Upper lobe of right lung (tissue), 1 donor: ENCODE measurements around the gene PPL. TPM values are rescaled to one million over a fixed set of nuclear protein-coding genes. Genes with fewer than 3 reads are reported as not detected.
A peak's percentile ranks its signal among the peaks of the same experiment; 100 is the strongest.

Source experiments
- ATAC-seq: fragments of 200-7000 bp; cut with Tn5 transposase; one replicate; pipeline ENCODE4 v1.9.1; 2020; ENCODE audit warnings: mild to moderate bottlenecking, moderate library complexity
- DNase-seq: peaks from one replicate; pipeline ENCODE4 v3.0.0-alpha.2; 2020
- H3K27ac ChIP-seq: fragments of 200-600 bp; one replicate; pipeline ENCODE4 v1.8.0; 2022
- H3K27me3 ChIP-seq: fragments of 200-600 bp; one replicate; pipeline ENCODE4 v1.8.0; 2022; ENCODE audit warnings: mild to moderate bottlenecking
- H3K36me3 ChIP-seq: fragments of 200-600 bp; one replicate; pipeline ENCODE4 v1.8.0; 2022
- H3K4me1 ChIP-seq: fragments of 200-600 bp; one replicate; pipeline ENCODE4 v1.8.0; 2022
- H3K4me3 ChIP-seq: fragments of 200-600 bp; one replicate; pipeline ENCODE4 v1.8.0; 2022; ENCODE audit warnings: mild to moderate bottlenecking
- H3K9me3 ChIP-seq: fragments of 200-600 bp; one replicate; pipeline ENCODE4 v1.8.0; 2022
- intact Hi-C: fragments of 100-400 bp; cut with DNase I; formaldehyde crosslinking; loops from one replicate; pipeline ENCODE4 v1.11.0; 2022
- total RNA-seq: library from RNA; stranded (reverse); fragmentation: NEBNext Ultra II Directional; extraction: Animal tissue kit (Norgen Biotek cat#: 25700); gene quantifications from one replicate; pipeline ENCODE4 v1.2.1, GENCODE V29; 2021
- TF ChIP-seq, protein P1 (sequence below): fragments of 200-600 bp; IDR thresholded peaks from one replicate; pipeline ENCODE4 v1.8.0; 2022; ENCODE audit warnings: antibody characterized with exemption
- donor health status: DM: no; HTN: yes; CAD: no; lungs with severe emphysema.

PPL gene
- total RNA-seq, 1 donor from 2014 or later = 78.1 TPM

DNA sequence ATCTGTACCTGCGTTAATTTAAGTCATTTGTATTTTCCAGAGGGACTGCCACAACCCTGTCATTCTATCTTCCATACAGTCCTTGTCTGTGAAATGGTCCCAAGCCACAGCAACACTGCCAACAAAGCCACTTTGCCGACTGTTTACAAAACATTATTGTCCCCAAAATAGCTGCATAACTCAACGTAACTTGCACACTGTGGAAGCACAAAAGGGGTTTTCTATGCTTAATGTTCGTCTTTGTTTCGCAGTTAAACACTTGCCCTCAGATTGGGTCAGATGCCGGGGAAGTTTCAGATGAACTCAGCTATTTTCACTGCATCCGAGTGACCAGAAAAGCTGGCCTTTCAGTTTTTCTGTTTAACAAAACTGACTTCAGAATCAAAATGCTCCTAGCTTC lies 25.8 kb upstream of the PPL start:
- no peak overlapping the region for H3K4me3 ChIP-seq
- intact Hi-C loops = no loop called here
- no peak for ATAC-seq
- no peak overlapping the region for H3K27ac ChIP-seq
- H3K27me3 ChIP-seq = no peaks in the 10 kb centered on the region
- no peak for DNase-seq
- TF ChIP-seq, protein P1, sequence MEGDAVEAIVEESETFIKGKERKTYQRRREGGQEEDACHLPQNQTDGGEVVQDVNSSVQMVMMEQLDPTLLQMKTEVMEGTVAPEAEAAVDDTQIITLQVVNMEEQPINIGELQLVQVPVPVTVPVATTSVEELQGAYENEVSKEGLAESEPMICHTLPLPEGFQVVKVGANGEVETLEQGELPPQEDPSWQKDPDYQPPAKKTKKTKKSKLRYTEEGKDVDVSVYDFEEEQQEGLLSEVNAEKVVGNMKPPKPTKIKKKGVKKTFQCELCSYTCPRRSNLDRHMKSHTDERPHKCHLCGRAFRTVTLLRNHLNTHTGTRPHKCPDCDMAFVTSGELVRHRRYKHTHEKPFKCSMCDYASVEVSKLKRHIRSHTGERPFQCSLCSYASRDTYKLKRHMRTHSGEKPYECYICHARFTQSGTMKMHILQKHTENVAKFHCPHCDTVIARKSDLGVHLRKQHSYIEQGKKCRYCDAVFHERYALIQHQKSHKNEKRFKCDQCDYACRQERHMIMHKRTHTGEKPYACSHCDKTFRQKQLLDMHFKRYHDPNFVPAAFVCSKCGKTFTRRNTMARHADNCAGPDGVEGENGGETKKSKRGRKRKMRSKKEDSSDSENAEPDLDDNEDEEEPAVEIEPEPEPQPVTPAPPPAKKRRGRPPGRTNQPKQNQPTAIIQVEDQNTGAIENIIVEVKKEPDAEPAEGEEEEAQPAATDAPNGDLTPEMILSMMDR = no peak
- H3K36me3 ChIP-seq = no peaks in the 10 kb centered on the region
- no peaks in the 10 kb centered on the region for H3K9me3 ChIP-seq
- H3K4me1 ChIP-seq = peaks cover 6% of the 10 kb centered on the region

DNA sequence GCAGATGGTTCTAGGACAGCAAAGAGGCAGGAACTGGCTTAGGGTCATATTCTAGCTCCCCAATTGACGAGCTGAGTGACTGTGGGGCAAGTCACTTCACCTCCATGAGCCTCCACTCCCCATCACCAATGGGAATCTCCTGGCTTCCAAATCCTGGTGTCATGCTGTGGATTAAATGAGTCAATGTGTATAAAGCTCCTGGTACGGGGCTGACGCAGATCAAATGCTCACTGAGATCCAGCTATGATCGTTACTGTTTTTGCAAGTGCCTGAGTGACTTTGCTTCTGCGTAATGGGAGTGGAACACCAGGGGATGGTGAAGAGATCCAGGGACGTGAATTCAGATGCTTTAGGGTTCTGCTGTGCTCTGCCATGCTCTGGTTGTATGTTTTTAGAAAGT lies 23.6 kb upstream of the PPL start:
- ATAC-seq = no peak
- Histone ChIP-seq H3K27me3 (no peaks in the 10 kb centered on the region), H3K4me3 (no peak overlapping the region), H3K27ac (no peak overlapping the region), H3K4me1 (peaks cover 6% of the 10 kb centered on the region), H3K36me3 (no peaks in the 10 kb centered on the region), H3K9me3 (no peaks in the 10 kb centered on the region)
- TF ChIP-seq, protein P1 = no peak
- intact Hi-C loops = no loop called here
- DNase-seq = no peak

DNA sequence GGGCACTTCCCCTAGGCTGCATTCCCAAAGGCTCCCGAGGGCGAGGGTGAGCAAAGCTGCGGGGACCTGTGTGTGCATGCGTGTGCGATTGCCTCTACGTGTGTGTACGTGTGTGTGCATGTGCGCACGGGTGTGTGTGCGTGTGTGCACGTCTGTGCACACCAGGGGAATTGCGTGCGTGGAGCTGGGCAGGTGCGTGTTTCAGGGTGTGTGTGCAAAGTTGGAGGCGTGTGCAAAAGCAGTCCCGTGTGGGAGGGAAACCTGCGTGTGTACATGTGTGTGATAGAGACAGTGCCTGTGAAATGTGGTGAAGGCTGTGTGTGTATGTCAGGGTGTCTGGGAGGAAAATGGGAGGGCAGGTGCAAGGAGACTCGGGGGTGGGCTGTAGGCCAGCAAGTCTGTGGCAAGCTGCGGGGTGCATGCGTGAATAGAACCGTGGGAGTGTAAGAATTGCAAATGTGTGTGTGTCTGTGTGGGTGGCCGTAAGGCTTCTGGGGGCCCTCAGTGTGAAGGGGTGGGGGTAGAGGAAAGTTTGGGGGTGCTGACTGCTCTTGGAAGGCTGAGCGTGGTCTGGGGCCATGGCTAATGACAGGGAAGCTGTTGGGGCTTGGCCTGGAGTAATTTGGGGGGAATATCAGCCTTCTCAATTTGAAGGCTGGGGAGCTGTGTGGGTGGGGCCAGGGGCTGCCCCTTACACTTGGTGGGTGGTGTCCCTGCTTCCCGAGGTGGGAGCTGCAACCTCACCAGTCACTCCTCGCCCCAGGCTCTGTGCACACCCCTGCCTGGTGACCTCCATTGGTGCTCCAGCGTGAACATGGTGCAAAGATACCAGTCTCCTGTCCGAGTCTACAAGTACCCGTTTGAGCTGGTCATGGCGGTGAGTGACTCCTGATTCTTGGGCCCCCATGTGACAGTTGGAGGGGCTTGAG lies 21.8 kb upstream of the PPL start:
- intact Hi-C loops = no loop called here
- DNase-seq (no peak), ATAC-seq (no peak)
- no peak overlapping the region for H3K27ac ChIP-seq
- no peaks in the 10 kb centered on the region for H3K9me3 ChIP-seq
- no peaks in the 10 kb centered on the region for H3K36me3 ChIP-seq
- TF ChIP-seq, protein P1 = no peak
- peak overlapping the region; percentile 50 for H3K4me3 ChIP-seq
- peaks cover 6% of the 10 kb centered on the region for H3K4me1 ChIP-seq
- H3K27me3 ChIP-seq = no peaks in the 10 kb centered on the region

DNA sequence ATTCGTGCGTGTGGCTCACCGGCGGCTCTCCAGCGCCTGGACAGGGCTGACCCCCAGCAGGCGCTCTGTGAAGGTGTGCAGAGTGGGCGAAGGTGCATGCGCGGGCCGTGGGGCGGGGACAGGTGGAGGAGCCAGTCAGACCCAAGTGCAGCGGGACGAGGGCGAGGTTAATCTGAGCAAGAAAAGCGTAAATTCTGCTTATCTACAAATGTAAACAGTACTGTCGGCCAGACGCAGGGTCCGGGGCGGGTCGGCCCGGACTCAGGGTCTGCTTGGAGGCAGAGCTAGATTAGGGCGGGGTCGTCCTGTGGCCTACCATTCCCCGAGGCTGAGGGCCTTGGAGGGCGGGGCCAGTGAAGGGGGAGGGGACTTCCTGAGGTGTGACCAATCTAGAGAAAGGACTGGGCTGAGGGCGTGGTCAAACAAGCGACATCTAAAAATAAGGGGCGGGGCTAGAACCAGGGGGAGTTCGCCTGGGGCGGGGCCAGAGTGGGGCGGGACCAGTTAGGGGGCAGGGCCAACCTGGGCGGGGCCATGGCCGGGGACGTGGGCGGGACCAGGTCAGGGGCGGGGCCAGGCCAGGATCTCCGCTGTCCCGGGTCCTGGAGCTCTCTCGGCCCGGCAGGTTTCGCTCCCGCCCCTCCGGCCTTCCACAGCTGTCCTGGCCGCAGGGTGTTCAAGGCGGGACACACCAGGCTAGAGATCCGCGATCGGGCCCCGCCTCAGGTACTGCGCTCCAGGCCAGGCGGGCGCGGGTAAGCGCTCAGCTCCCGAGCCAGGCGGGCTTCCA lies 21.0 kb upstream of the PPL start, which contains the start of gene SEC14L5:
Gene SEC14L5 (plus strand): TSS at position 611 of the 790 bp plus-strand sequence. CDS start 994 bp downstream, outside the sequence.
- Histone ChIP-seq H3K27me3 (no peaks in the 10 kb centered on the region), H3K4me3 (peak within 1 kb of the TSS; percentile 51), H3K36me3 (no peaks in the 10 kb centered on the region), H3K4me1 (peaks cover 6% of the 10 kb centered on the region), H3K9me3 (no peaks in the 10 kb centered on the region), H3K27ac (peak within 1 kb of the TSS; percentile 43)
- TF ChIP-seq, protein P1 = no peak
- peak; percentile 98 for DNase-seq
- intact Hi-C loops = no loop called here
- ATAC-seq = peak; percentile 96

DNA sequence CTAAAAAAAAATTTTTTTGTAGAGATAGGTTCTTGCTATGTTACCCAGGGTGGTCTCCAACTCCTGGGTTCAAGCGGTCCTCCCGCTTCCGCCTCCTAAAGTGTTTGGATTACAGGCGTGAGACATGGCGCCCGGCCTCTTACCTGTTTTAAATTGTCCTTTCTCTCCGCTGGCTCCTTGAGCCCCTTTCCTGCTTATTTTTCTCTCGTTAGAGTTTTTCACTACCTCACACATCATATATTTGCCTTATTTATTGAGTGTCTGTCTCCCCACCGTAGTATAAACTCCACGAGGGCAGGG lies 20.4 kb upstream of the PPL start:
- Histone ChIP-seq H3K36me3 (no peaks in the 10 kb centered on the region), H3K27ac (peak overlapping the region; percentile 43), H3K4me1 (peaks cover 6% of the 10 kb centered on the region), H3K27me3 (no peaks in the 10 kb centered on the region), H3K9me3 (no peaks in the 10 kb centered on the region), H3K4me3 (peak overlapping the region; percentile 51)
- intact Hi-C loops = no loop called here
- no peak for DNase-seq
- ATAC-seq = no peak
- TF ChIP-seq, protein P1 = no peak
